Measurements from ENCODE around the gene EGFL6.

DNA sequence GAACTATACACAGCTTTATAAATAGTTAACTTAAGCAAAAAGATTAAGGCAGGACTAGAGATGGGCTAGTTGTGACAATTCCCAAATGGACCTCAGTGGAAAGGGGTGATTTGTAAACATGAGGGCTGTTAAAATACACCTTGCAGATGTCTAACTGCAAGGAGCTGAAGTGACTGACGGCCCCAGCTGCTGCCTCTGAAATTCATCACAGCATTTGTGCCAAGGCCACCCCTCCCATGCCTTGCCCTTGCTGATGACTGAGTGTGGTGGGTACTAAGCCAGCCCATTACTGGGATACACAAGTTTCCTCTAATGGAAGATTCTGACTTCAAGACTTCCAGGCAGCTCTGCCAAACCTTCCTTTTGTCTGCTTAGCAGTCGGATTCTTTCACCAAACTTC is 23.7 kb upstream of the EGFL6 start:
- no peak for TF ChIP-seq POLR2AphosphoS5 (IDR thresholded peaks at IDR 0.05; ENCODE audit: low read depth, low read length)
- TF ChIP-seq POLR2A (IDR thresholded peaks at IDR 0.05; ENCODE audit: low read depth, low read length) = no peak

Measured in GM12892 (cell line).